ENCODE measurements around the gene RABL2A. TPM values are rescaled to one million over a fixed set of nuclear protein-coding genes. Genes with fewer than 3 reads are reported as not detected.
"Not testable (repeated sequence)": the region's sequence is repeated elsewhere in the genome, so short reads cannot be mapped to it uniquely, and the experiment has no call there.

RABL2A gene
- total RNA-seq, 1 experiment from 2014 or later = 29.6 TPM

- CTCF ChIA-PET; H3K36me3 Mint-ChIP-seq (ENCODE audit: insufficient read depth, unreplicated experiment); H3K4me3 Mint-ChIP-seq (ENCODE audit: low read depth, unreplicated experiment); intact Hi-C loops (cut with micrococcal nuclease; ENCODE audit: unreplicated experiment); DNase-seq; H3K27me3 Mint-ChIP-seq (ENCODE audit: unreplicated experiment); H3K9me3 Mint-ChIP-seq (ENCODE audit: low read depth, unreplicated experiment); BruUV-seq (replicated peaks); H3K27ac Mint-ChIP-seq (ENCODE audit: unreplicated experiment); H3K4me1 Mint-ChIP-seq (ENCODE audit: low read depth, unreplicated experiment): not testable (repeated sequence)
These were observed 33.8 kb upstream of the RABL2A start for GRCh38 chr2:113593280-113593679.

GRCh38 chr2:113595725-113596124 is 31.3 kb upstream of the RABL2A start:
- H3K4me1 Mint-ChIP-seq (ENCODE audit: low read depth, unreplicated experiment); H3K4me3 Mint-ChIP-seq (ENCODE audit: low read depth, unreplicated experiment); intact Hi-C loops (cut with micrococcal nuclease; ENCODE audit: unreplicated experiment): not testable (repeated sequence)

DNA sequence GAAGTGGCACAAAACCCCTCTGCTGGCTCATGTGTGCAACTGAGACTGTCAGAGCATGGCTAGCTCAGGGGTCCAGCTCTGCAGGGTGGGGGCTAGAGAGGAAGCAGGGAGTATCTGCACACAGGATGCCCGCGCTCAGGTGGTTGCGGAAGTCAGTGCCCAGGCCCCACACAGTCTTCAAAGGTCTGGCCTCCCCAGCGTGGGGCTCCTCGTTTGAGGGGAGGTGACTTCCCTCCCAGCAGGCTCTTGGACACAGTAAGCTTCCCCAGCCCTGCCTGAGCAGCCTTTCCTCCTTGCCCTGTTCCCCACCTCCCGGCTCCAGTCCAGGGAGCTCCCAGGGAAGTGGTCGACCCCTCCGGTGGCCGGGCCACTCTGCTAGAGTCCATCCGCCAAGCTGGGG is 29.9 kb upstream of the RABL2A start:
- H3K4me3 Mint-ChIP-seq (ENCODE audit: low read depth, unreplicated experiment); H3K9me3 Mint-ChIP-seq (ENCODE audit: low read depth, unreplicated experiment); BruUV-seq (replicated peaks); H3K36me3 Mint-ChIP-seq (ENCODE audit: insufficient read depth, unreplicated experiment); intact Hi-C loops (cut with micrococcal nuclease; ENCODE audit: unreplicated experiment); H3K4me1 Mint-ChIP-seq (ENCODE audit: low read depth, unreplicated experiment); DNase-seq; H3K27me3 Mint-ChIP-seq (ENCODE audit: unreplicated experiment); CTCF ChIA-PET; H3K27ac Mint-ChIP-seq (ENCODE audit: unreplicated experiment): not testable (repeated sequence)

More at GRCh38 chr2:113595725-113596124, 31.3 kb upstream of the RABL2A start:
- CTCF ChIA-PET; H3K27me3 Mint-ChIP-seq (ENCODE audit: unreplicated experiment); DNase-seq; H3K27ac Mint-ChIP-seq (ENCODE audit: unreplicated experiment); H3K9me3 Mint-ChIP-seq (ENCODE audit: low read depth, unreplicated experiment); BruUV-seq (replicated peaks); H3K36me3 Mint-ChIP-seq (ENCODE audit: insufficient read depth, unreplicated experiment): not testable (repeated sequence)

DNA sequence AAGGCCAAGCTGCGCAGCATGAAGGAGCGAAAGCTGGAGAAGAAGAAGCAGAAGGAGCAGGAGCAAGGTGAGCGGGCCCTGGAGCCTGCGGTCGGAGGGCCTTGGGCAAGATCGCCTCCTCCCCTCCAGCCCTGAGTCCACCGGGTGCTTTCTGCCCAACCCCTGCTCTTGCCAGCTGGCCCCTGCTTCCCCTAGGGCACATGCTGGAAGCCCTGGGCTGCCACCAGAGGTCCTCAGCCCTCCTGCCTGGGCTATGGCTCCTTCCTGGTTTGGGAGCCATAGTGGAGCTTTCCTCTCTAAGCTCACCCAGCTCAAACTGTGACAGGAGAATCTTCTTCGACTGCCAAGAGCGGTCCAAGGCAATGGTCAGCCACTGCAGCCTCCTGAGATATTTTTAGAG is 29.5 kb upstream of the RABL2A start:
- H3K4me1 Mint-ChIP-seq (ENCODE audit: low read depth, unreplicated experiment); H3K27ac Mint-ChIP-seq (ENCODE audit: unreplicated experiment); H3K27me3 Mint-ChIP-seq (ENCODE audit: unreplicated experiment); CTCF ChIA-PET; H3K4me3 Mint-ChIP-seq (ENCODE audit: low read depth, unreplicated experiment); H3K36me3 Mint-ChIP-seq (ENCODE audit: insufficient read depth, unreplicated experiment); BruUV-seq (replicated peaks); intact Hi-C loops (cut with micrococcal nuclease; ENCODE audit: unreplicated experiment); H3K9me3 Mint-ChIP-seq (ENCODE audit: low read depth, unreplicated experiment): not testable (repeated sequence)
- peak; percentile 32 for DNase-seq

DNA sequence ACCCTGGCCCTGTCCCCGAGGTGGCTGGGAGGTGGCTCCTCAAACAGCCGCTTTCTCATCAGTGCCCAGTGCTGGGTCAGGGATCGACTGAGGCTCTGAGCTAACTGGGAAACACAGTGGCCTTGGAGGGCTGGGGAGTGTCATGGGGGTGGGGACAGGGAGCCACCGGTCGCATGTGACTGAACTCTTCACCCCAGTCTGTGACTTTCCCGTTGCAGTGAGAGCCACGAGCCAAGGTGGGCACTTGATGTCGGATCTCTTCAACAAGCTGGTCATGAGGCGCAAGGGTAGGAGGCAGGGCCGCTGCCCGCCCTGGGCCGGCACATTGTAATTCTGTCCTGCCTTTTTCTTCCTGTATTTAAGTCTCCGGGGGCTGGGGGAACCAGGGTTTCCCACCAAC is 28.9 kb upstream of the RABL2A start:
- H3K4me3 Mint-ChIP-seq (ENCODE audit: low read depth, unreplicated experiment); H3K27me3 Mint-ChIP-seq (ENCODE audit: unreplicated experiment); H3K4me1 Mint-ChIP-seq (ENCODE audit: low read depth, unreplicated experiment); H3K27ac Mint-ChIP-seq (ENCODE audit: unreplicated experiment); CTCF ChIA-PET; BruUV-seq (replicated peaks); H3K9me3 Mint-ChIP-seq (ENCODE audit: low read depth, unreplicated experiment); intact Hi-C loops (cut with micrococcal nuclease; ENCODE audit: unreplicated experiment); H3K36me3 Mint-ChIP-seq (ENCODE audit: insufficient read depth, unreplicated experiment); DNase-seq: not testable (repeated sequence)

DNA sequence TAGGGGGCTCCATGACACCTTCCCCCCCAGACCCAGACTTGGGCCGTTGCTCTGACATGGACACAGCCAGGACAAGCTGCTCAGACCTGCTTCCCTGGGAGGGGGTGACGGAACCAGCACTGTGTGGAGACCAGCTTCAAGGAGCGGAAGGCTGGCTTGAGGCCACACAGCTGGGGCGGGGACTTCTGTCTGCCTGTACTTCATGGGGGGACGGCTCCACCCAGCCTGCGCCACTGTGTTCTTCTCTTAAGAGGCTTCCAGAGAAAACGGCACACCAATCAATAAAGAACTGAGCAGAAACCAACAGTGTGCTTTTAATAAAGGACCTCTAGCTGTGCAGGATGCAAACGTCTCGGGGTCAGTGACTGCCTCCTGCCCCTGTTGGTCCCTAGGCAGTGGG is 28.3 kb upstream of the RABL2A start:
- intact Hi-C loops (cut with micrococcal nuclease; ENCODE audit: unreplicated experiment); CTCF ChIA-PET: not testable (repeated sequence)

GRCh38 chr2:113599208-113599607 is 27.9 kb upstream of the RABL2A start:
- not testable (repeated sequence) for H3K27me3 Mint-ChIP-seq (ENCODE audit: unreplicated experiment)

More for the DNA sequence above, 28.3 kb upstream of the RABL2A start:
- H3K4me3 Mint-ChIP-seq (ENCODE audit: low read depth, unreplicated experiment); H3K4me1 Mint-ChIP-seq (ENCODE audit: low read depth, unreplicated experiment); H3K36me3 Mint-ChIP-seq (ENCODE audit: insufficient read depth, unreplicated experiment); DNase-seq; BruUV-seq (replicated peaks); H3K27ac Mint-ChIP-seq (ENCODE audit: unreplicated experiment); H3K9me3 Mint-ChIP-seq (ENCODE audit: low read depth, unreplicated experiment); H3K27me3 Mint-ChIP-seq (ENCODE audit: unreplicated experiment): not testable (repeated sequence)

More at GRCh38 chr2:113599208-113599607, 27.9 kb upstream of the RABL2A start:
- H3K9me3 Mint-ChIP-seq (ENCODE audit: low read depth, unreplicated experiment); H3K4me3 Mint-ChIP-seq (ENCODE audit: low read depth, unreplicated experiment); H3K4me1 Mint-ChIP-seq (ENCODE audit: low read depth, unreplicated experiment); CTCF ChIA-PET; BruUV-seq (replicated peaks); H3K27ac Mint-ChIP-seq (ENCODE audit: unreplicated experiment); intact Hi-C loops (cut with micrococcal nuclease; ENCODE audit: unreplicated experiment); DNase-seq: not testable (repeated sequence)
- H3K36me3 Mint-ChIP-seq (ENCODE audit: insufficient read depth, unreplicated experiment) = peaks cover 10% of the 10 kb centered on the region
